KMS-11 (cell line): Measurements from ENCODE around the gene EIPR1.
A peak's percentile ranks its signal among the peaks of the same experiment; 100 is the strongest.

Experiments
- H2AFZ ChIP-seq: fragments of 200-600 bp; sonication (generic); 2 replicates; pipeline ENCODE4 v1.6.1; 2016; ENCODE audit warnings: antibody characterized with exemption, mixed run types, low read depth
- H3K27ac ChIP-seq: fragments of 200-600 bp; sonication (generic); 2 replicates; pipeline ENCODE4 v1.6.1; 2016; ENCODE audit warnings: mild to moderate bottlenecking, mixed run types
- H3K27me3 ChIP-seq: fragments of 200-600 bp; sonication (generic); 2 replicates; pipeline ENCODE4 v1.6.1; 2017; ENCODE audit warnings: mild to moderate bottlenecking, low read depth, mixed run types, moderate library complexity; ENCODE audit not compliant: insufficient read depth
- H3K36me3 ChIP-seq: fragments of 200-600 bp; sonication (generic); 2 replicates; pipeline ENCODE4 v1.6.1; 2017; ENCODE audit warnings: mild to moderate bottlenecking, mixed run types; ENCODE audit not compliant: insufficient read depth
- H3K4me1 ChIP-seq: fragments of 200-600 bp; sonication (generic); 2 replicates; pipeline ENCODE4 v1.6.1; 2016; ENCODE audit warnings: mild to moderate bottlenecking, low read depth, mixed run types; ENCODE audit not compliant: poor library complexity, severe bottlenecking
- H3K4me2 ChIP-seq: fragments of 200-600 bp; sonication (generic); 2 replicates; pipeline ENCODE4 v1.7.0; 2016; ENCODE audit warnings: mild to moderate bottlenecking, mixed run types
- H3K4me3 ChIP-seq: fragments of 200-600 bp; sonication (generic); IDR thresholded peaks from 2 replicates; pipeline ENCODE4 v1.6.1; 2017; ENCODE audit warnings: low read depth, low read length, mixed read lengths; ENCODE audit not compliant: insufficient read depth
- H3K79me2 ChIP-seq: fragments of 200-600 bp; sonication (generic); 2 replicates; pipeline ENCODE4 v1.6.1; 2016; ENCODE audit warnings: low read depth, mixed run types; ENCODE audit not compliant: insufficient read depth
- H3K9ac ChIP-seq: fragments of 200-600 bp; sonication (generic); 2 replicates; pipeline ENCODE4 v1.6.1; 2016; ENCODE audit warnings: mild to moderate bottlenecking, mixed run types
- H4K20me1 ChIP-seq: fragments of 200-600 bp; sonication (generic); 2 replicates; pipeline ENCODE4 v1.6.1; 2016; ENCODE audit warnings: mild to moderate bottlenecking, mixed run types; ENCODE audit not compliant: insufficient read depth
- TF ChIP-seq, protein P1 (sequence below): fragments of 200-600 bp; sonication (generic); conservative IDR thresholded peaks from 2 replicates; pipeline ENCODE4 v1.6.1; 2017; ENCODE audit warnings: low read depth, mild to moderate bottlenecking, antibody characterized with exemption, low read length, moderate library complexity, mixed read lengths

EIPR1 gene

DNA sequence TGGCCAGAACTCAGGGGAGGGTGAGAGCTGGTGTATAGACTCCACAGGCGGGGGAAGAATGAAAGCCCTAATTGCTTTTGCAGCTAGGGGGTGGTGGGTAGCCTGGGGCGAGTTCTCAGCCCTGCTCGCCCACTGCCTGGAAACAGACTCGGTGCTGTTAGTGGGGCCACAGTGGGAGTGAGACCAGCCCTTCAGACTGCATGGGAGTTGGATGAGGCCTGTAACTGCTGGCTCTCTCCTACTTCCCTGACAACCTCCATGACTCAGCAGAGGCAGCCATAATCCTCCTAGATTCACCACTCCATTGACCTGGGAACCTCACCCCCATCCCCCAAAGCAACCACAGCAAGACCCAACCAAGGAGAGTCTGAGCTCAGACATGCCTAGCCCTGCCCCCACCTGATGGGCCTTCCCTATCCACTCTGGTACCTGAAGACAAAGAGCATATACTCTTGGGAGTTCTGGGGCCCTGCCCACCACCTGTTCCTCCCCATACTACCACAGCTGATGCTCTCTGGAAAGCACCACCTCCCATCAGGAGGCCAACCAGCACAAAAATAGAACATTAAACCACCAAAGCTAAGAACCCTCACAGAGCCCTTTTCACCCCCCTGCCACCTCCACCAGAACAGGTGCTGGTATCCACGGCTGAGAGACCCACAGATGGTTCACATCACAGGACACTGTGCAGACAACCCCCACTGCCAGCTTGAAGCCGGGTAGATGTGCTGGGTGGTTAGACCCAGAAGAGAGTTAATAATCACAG is 226.3 kb downstream of the EIPR1 start:
- H2AFZ ChIP-seq, result peak overlapping the region; percentile 9; the same call in 1 of the 2 replicates
- H3K4me2 ChIP-seq, result peak overlapping the region; percentile 55
- H3K27me3 ChIP-seq, result no peaks in the 10 kb centered on the region
- peaks cover 38% of the 10 kb centered on the region for H3K4me1 ChIP-seq
- peak overlapping the region; percentile 89 for H3K27ac ChIP-seq
- no peaks in the 10 kb centered on the region for H4K20me1 ChIP-seq
- H3K4me3 ChIP-seq, result no peak overlapping the region
- no peaks in the 10 kb centered on the region for H3K36me3 ChIP-seq
- H3K79me2 ChIP-seq, result no peaks in the 10 kb centered on the region
- H3K9ac ChIP-seq, result peak overlapping the region; percentile 51; the same call in 1 of the 2 replicates
- TF ChIP-seq, protein P1, sequence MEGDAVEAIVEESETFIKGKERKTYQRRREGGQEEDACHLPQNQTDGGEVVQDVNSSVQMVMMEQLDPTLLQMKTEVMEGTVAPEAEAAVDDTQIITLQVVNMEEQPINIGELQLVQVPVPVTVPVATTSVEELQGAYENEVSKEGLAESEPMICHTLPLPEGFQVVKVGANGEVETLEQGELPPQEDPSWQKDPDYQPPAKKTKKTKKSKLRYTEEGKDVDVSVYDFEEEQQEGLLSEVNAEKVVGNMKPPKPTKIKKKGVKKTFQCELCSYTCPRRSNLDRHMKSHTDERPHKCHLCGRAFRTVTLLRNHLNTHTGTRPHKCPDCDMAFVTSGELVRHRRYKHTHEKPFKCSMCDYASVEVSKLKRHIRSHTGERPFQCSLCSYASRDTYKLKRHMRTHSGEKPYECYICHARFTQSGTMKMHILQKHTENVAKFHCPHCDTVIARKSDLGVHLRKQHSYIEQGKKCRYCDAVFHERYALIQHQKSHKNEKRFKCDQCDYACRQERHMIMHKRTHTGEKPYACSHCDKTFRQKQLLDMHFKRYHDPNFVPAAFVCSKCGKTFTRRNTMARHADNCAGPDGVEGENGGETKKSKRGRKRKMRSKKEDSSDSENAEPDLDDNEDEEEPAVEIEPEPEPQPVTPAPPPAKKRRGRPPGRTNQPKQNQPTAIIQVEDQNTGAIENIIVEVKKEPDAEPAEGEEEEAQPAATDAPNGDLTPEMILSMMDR, result no peak

DNA sequence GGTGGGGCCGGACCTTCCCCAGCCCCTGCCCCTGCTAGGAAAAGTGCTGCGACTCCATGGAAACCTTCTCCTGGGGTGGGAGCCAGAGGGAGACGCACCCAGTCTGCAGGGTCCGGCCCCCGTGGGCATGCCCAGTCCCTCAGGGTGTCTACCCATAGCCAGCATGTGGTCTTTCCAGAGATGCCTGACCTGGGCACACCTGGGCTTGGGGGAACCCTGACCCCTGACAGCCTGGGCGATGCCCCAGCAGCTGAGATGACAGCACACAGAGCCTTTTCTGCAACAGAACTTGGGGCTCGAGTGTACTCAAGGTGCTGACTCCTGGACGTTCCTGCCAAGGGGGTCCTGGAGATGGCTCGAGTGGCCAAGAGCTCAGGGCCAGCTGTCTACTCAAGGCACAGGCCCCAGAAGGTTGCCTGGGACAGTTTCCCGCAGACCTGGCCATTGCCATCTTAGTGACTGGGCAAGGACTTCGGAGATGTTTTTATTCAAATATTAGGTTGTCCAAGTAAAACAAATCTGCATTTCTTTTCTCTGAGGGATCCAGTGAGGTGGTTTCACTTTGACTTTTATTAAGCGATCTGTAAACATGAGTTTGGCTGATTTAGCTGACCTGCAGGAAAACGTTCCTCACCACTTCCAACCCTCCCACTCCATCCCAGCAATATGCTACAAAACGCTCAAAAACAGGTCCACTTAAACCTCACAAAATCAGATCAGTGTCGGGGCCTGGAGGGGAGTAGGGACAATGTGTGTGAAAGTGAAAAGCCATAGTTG is 228.0 kb downstream of the EIPR1 start:
- no peak overlapping the region; the same call in 1 of the 2 replicates for H3K27ac ChIP-seq

DNA sequence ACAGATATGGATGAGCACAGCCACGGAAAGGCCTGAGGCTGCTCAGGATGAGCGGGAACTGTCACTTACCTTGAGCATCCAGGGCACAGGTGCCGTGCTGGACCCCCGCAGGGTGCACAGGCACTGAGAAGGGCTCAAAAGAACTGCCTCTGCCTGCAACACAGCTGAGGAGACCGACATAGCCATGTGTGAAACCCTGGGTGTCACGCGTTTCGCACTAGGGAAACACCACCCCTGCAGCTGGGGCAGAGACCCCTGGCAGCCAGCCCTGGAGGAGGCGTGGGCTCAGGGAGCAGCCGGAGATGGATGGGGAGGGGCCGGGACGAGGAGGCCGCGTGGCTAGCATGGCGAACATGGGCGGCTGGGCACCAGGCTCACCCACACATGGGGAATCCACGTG is 228.9 kb downstream of the EIPR1 start:
- no peak overlapping the region for H3K4me3 ChIP-seq
- H4K20me1 ChIP-seq, result no peaks in the 10 kb centered on the region
- no peak overlapping the region for H3K27ac ChIP-seq
- H3K27me3 ChIP-seq, result no peaks in the 10 kb centered on the region
- TF ChIP-seq, protein P1, result no peak
- H3K36me3 ChIP-seq, result no peaks in the 10 kb centered on the region
- H3K79me2 ChIP-seq, result no peaks in the 10 kb centered on the region
- no peak overlapping the region for H3K4me2 ChIP-seq
- H3K9ac ChIP-seq, result no peak overlapping the region
- H3K4me1 ChIP-seq, result peaks cover 38% of the 10 kb centered on the region
- no peak overlapping the region for H2AFZ ChIP-seq

More for the DNA sequence above, 228.0 kb downstream of the EIPR1 start:
- Histone ChIP-seq H3K4me1 (peaks cover 38% of the 10 kb centered on the region), H3K79me2 (no peaks in the 10 kb centered on the region), H4K20me1 (no peaks in the 10 kb centered on the region), H3K27me3 (no peaks in the 10 kb centered on the region), H2AFZ (no peak overlapping the region), H3K36me3 (no peaks in the 10 kb centered on the region), H3K9ac (no peak overlapping the region), H3K4me2 (no peak overlapping the region; the same call in 1 of the 2 replicates), H3K4me3 (no peak overlapping the region)
- TF ChIP-seq, protein P1, result no peak

DNA sequence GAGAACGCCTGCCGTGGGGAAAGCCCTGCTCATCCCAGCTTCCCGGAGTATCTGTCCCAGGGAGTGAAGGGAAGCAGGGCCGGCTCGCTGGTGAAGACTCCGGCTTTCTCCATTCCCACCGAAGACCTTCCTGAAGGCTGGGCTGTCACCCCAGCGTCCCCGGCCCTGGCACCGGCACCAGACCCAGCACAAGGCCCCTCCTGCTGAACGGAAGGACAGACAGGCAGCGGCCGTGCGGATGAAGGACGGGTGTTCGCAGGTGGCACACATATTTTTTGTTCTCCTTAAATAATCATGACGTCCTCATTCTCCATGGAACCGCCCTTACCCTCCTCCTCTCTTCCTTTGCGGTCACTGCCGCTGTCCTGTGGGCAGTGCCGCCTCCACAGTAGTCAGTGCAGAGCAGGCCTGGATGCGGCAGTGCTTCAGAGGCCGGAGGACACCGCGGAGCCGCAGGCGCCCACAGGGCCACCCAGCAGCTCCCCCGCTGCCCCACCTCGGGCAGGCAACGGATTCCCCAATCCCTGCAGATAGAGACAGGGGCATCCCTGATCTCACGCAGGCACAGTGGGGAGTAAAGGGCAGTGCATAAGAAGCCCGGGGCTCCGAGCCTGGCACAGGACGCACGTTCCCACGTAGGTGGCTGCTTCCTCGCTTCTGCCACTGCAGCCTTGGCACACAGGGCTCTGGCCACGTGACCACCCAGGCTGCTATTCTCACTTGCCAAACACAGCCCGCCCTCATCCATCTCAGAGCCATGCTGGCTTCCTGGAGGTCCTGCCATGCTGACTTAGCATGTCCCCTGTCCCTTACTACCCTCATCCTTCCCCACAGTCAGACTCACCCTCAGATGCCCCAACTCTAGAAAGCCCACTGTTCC is 229.7 kb downstream of the EIPR1 start:
- peaks cover 35% of the 10 kb centered on the region for H3K4me1 ChIP-seq
- H3K4me2 ChIP-seq, result no peak overlapping the region
- H4K20me1 ChIP-seq, result no peaks in the 10 kb centered on the region
- H3K27me3 ChIP-seq, result no peaks in the 10 kb centered on the region
- H3K79me2 ChIP-seq, result no peaks in the 10 kb centered on the region
- TF ChIP-seq, protein P1, result no peak
- no peak overlapping the region for H3K4me3 ChIP-seq
- no peaks in the 10 kb centered on the region for H3K36me3 ChIP-seq
- H2AFZ ChIP-seq, result no peak overlapping the region
- no peak overlapping the region for H3K9ac ChIP-seq
- H3K27ac ChIP-seq, result no peak overlapping the region
